C4-2B (cell line): ENCODE results near the gene PRKCD.

Experiments
- CTCF ChIP-seq: fragments of 450-650 bp; conservative IDR thresholded peaks from 2 replicates; pipeline ENCODE4 v1.5.1; 2017; ENCODE audit warnings: mild to moderate bottlenecking
- ZFX ChIP-seq: fragments of 450-650 bp; IDR thresholded peaks from 2 replicates; pipeline ENCODE4 v1.6.1; 2017

GRCh38 chr3:53169832-53170324 is 8.9 kb downstream of the PRKCD start:
- TF ChIP-seq CTCF (no peak), ZFX (no peak)
